Activated CD8-positive, alpha-beta memory T cell treated with anti-CD3 and anti-CD28 coated beads, Interleukin-2, amount 10 ng/mL, durations not matched to agents 7 days and 5 days (primary cell): ENCODE measurements around the gene SH3BP2. TPM values are rescaled to one million over a fixed set of nuclear protein-coding genes. Genes with fewer than 3 reads are reported as not detected.

ENCODE experiments used
- ATAC-seq: fragments of 150-1000 bp; cut with Tn5 transposase; one replicate; pipeline ENCODE4 v1.10.0; 2021; ENCODE audit warnings: moderate library complexity
- CTCF ChIA-PET: fragments of 350-600 bp; sonication (Branson Sonifier 250); formaldehyde crosslinking; loops from one replicate; lab custom pipeline; 2021; ENCODE audit warnings: antibody characterized with exemption; lab: Charles Lee
- DNase-seq: peaks from one replicate; pipeline ENCODE4 v3.0.0-alpha.2; 2020
- H3K27ac Mint-ChIP-seq: one replicate; pipeline ENCODE4 v1.8.0; 2021; ENCODE audit warnings: mild to moderate bottlenecking, mixed read lengths
- H3K27me3 Mint-ChIP-seq: one replicate; pipeline ENCODE4 v1.8.0; 2021; ENCODE audit warnings: mixed read lengths
- H3K36me3 Mint-ChIP-seq: one replicate; pipeline ENCODE4 v1.8.0; 2021; ENCODE audit warnings: mild to moderate bottlenecking, mixed read lengths
- H3K4me1 Mint-ChIP-seq: one replicate; pipeline ENCODE4 v1.8.0; 2021; ENCODE audit warnings: mixed read lengths
- H3K4me3 Mint-ChIP-seq: one replicate; pipeline ENCODE4 v1.8.0; 2021; ENCODE audit warnings: mild to moderate bottlenecking, moderate library complexity, mixed read lengths
- H3K9me3 Mint-ChIP-seq: one replicate; pipeline ENCODE4 v1.8.0; 2022; ENCODE audit warnings: low read depth, mixed read lengths
- total RNA-seq, 2 experiments: library from RNA; stranded (reverse); gene quantifications; one replicate each; pipeline ENCODE4 v1.2.3, GENCODE V29; 2021

The SH3BP2 gene
- total RNA-seq, 2 experiments from 2014 or later, result 88.0 to 105 TPM

DNA sequence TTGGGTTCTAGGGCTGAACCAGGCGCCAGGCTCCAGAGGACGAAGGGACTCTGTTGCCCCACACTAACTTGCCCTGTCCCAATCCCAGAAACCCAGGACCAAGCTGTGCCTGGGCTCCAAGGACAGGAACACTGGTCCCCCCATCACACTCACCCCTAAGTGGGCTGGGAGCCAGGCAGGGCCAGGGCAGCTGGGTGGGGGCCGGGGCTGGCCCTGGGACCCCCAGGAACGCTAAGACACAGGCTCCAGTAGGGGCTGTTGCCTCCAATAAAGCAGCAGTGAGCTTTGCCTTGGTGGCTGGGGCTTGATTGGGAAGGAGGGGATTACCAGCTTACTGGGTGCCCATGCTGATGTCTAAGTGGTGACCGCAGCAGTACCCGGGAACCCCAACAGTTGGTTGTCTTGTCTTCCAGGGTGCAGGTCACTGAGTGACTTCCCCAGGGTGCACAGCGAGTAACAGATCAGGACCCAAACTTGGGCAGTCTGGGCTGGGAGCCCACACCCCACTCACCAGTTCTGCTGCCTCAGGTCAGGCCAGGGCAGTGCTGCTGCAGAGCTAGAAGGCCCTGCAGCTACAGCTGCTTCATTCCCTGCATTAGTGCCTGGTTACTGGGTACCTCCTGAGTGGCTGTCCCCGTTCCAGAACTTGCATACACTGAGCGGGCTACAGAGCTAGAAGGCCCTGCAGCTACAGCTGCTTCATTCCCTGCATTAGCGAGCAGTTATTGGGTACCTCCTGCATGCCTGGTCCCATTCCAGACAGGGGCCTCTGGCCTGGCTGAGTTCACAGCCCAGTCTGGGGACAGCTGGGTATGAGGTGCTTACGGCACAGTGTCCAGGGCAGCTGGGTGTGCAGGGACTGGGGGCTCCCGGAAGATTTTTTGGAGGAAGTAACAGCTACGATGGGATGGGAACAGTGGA is 41.4 kb downstream of the SH3BP2 start:
- no peaks in the 10 kb centered on the region for H3K27me3 Mint-ChIP-seq
- no peaks in the 10 kb centered on the region for H3K9me3 Mint-ChIP-seq
- H3K4me1 Mint-ChIP-seq, result peaks cover 59% of the 10 kb centered on the region
- H3K27ac Mint-ChIP-seq, result peak overlapping the region; percentile 95
- DNase-seq (peak; percentile 48), ATAC-seq (peak; percentile 9)
- peaks cover 22% of the 10 kb centered on the region for H3K36me3 Mint-ChIP-seq
- CTCF ChIA-PET, result interaction anchor here (1.0 to 2.3 kb wide), 5 partner anchors 10 to 114 kb away, joined by 3 to 12 read pairs (median 7); partner anchors contain the start of gene ADD1
- H3K4me3 Mint-ChIP-seq, result no peak overlapping the region

- Mint-ChIP-seq H3K4me3 (no peak overlapping the region), H3K9me3 (peaks cover 3% of the 10 kb centered on the region), H3K36me3 (peaks cover 29% of the 10 kb centered on the region), H3K27ac (peak overlapping the region; percentile 95), H3K27me3 (no peaks in the 10 kb centered on the region), H3K4me1 (peaks cover 61% of the 10 kb centered on the region)
- CTCF ChIA-PET, result interaction anchor here (0.9 to 2.3 kb wide), 5 partner anchors 23 to 118 kb away, joined by 3 to 11 read pairs (median 4); no protein-coding TSS in a partner anchor
- ATAC-seq (no peak), DNase-seq (peak; percentile 40)
Observed at GRCh38 chr4:2835978-2836377, 43.1 kb downstream of the SH3BP2 start.

DNA sequence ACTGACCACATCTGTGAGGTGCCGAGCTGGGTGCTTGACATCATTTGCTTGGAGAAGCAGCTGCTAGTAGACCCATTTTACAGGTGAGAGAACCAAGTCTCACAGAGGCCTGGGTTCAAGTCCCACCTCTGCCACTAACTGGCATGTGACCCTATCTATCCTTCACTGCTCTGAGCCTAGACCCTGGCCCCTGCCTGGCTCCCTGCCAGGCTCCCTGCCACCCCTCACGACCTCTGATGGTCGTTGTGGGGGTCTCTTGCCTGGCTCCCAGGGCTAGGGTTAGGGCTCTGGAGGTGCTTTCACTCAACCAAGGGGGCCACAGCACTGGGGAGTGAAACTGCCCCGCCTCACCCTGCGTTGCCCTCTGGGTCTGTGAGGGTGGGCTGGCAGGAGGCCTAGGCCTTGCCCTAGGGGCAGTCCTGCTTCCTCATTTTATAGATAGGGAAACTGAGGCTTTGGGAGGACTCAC is 43.5 kb downstream of the SH3BP2 start:
- no peak for ATAC-seq
- Mint-ChIP-seq H3K27me3 (no peaks in the 10 kb centered on the region), H3K9me3 (peaks cover 3% of the 10 kb centered on the region), H3K4me1 (peaks cover 61% of the 10 kb centered on the region), H3K27ac (peak overlapping the region; percentile 95), H3K4me3 (no peak overlapping the region), H3K36me3 (peaks cover 30% of the 10 kb centered on the region)
- DNase-seq, result no peak
- CTCF ChIA-PET, result interaction anchor here (0.7 to 2.3 kb wide), 5 partner anchors 24 to 118 kb away, joined by 3 to 11 read pairs (median 4); no protein-coding TSS in a partner anchor

GRCh38 chr4:2837110-2837903 is 44.4 kb downstream of the SH3BP2 start:
- CTCF ChIA-PET, result interaction anchor here (0.7 kb wide), 1 partner anchor 74 kb away, joined by 3 read pairs; no protein-coding TSS in a partner anchor
- no peaks in the 10 kb centered on the region for H3K27me3 Mint-ChIP-seq
- ATAC-seq (peak; percentile 4), DNase-seq (peak; percentile 40)
- H3K4me3 Mint-ChIP-seq, result peak overlapping the region; percentile 71
- peak overlapping the region; percentile 95 for H3K27ac Mint-ChIP-seq
- peaks cover 65% of the 10 kb centered on the region for H3K4me1 Mint-ChIP-seq
- H3K9me3 Mint-ChIP-seq, result peaks cover 3% of the 10 kb centered on the region
- H3K36me3 Mint-ChIP-seq, result peaks cover 30% of the 10 kb centered on the region

- Mint-ChIP-seq H3K4me3 (peak overlapping the region; percentile 71), H3K27me3 (no peaks in the 10 kb centered on the region), H3K27ac (peak overlapping the region; percentile 95), H3K36me3 (peaks cover 28% of the 10 kb centered on the region), H3K4me1 (peaks cover 70% of the 10 kb centered on the region), H3K9me3 (peaks cover 3% of the 10 kb centered on the region)
- CTCF ChIA-PET, result interaction anchor here (2.0 kb wide), 1 partner anchor 20 kb away, joined by 10 read pairs; no protein-coding TSS in a partner anchor
- ATAC-seq, result peak; percentile 84
- DNase-seq, result peak; percentile 88
Observed at GRCh38 chr4:2837904-2838496, 45.1 kb downstream of the SH3BP2 start.

DNA sequence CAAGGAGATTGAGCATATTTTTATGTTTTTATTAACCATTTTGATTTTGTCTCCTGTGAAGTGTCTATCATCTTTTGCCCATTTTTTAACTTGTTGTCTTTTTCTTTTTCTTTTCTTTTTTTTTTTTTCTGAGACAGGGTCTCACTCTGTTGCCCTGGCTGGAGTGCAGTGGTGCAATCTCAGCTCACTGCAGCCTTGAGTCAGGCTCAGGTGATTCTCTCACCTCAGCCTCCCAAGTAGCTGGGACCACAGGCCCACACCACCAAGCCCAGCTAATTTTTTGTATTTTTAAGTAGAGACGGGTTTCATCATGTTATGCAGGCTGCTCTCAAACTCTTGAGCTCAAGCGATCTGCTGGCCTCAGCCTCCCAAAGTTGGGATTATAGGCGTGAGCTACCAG is 46.2 kb downstream of the SH3BP2 start:
- Mint-ChIP-seq H3K27ac (peak overlapping the region; percentile 95), H3K4me3 (peak overlapping the region; percentile 71), H3K27me3 (no peaks in the 10 kb centered on the region), H3K9me3 (peaks cover 3% of the 10 kb centered on the region), H3K4me1 (peaks cover 66% of the 10 kb centered on the region), H3K36me3 (peaks cover 28% of the 10 kb centered on the region)
- CTCF ChIA-PET, result interaction anchor here (1.2 to 2.0 kb wide), 3 partner anchors 12 to 21 kb away, joined by 3 to 10 read pairs (median 6); no protein-coding TSS in a partner anchor
- DNase-seq, result no peak
- ATAC-seq, result no peak

- CTCF ChIA-PET, result interaction anchor here (1.2 kb wide), 2 partner anchors 24 to 80 kb away, joined by 3 to 5 read pairs; no protein-coding TSS in a partner anchor
- ATAC-seq, result no peak
- Mint-ChIP-seq H3K36me3 (peaks cover 29% of the 10 kb centered on the region), H3K4me1 (peaks cover 54% of the 10 kb centered on the region), H3K27me3 (no peaks in the 10 kb centered on the region), H3K9me3 (peaks cover 3% of the 10 kb centered on the region), H3K4me3 (peak overlapping the region; percentile 91), H3K27ac (peak overlapping the region; percentile 80)
- peak; percentile 27 for DNase-seq
Observed at GRCh38 chr4:2842687-2843262, 49.9 kb downstream of the SH3BP2 start.

DNA sequence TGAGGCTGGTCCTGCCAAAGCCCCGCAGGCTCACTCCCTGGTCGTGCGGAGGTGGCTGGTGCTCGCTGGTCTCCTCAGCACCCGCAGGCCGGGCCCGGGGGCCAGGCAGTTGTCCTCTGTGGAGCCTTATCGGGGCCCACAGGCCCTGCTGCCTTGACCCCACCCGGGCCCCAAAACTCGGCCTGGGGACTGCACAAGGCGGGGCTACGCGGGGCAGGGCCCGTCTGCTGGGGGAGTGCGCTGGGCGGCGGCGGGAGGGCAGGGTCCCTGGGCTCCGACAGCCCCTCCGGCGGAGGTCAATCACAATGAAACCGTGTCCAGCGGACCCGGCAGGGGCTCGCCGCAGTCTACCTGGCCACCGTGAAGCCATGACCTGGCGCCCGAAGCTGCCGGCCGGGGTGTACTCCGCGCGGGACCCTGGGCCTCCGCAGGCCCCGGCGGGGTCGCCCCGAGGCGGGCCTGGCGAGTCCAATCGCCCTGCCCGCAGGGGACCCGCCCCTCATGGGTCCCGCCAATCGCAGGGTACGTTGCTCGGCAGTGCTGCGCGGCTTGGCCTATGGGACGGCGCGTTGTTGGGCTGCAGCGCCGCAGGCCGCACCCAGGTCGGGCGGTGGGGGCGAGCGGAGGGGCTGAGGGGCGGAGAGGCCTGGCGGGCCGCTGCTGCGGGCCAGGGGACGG is 50.5 kb downstream of the SH3BP2 start, which contains the start of gene ADD1:
Gene ADD1, plus strand, starts transcription at position 582 of the 678 bp plus-strand sequence. CDS start 32,072 bp downstream, outside the sequence.
- no peaks in the 10 kb centered on the region for H3K27me3 Mint-ChIP-seq
- peaks cover 51% of the 10 kb centered on the region for H3K4me1 Mint-ChIP-seq
- DNase-seq, result peak; percentile 94
- peak; percentile 95 for ATAC-seq
- CTCF ChIA-PET, result interaction anchor here (2.5 kb wide), 1 partner anchor 9 kb away, joined by 12 read pairs; no protein-coding TSS in a partner anchor
- H3K9me3 Mint-ChIP-seq, result peaks cover 3% of the 10 kb centered on the region
- peaks cover 24% of the 10 kb centered on the region for H3K36me3 Mint-ChIP-seq
- peak within 1 kb of the TSS; percentile 91 for H3K4me3 Mint-ChIP-seq
- peak within 1 kb of the TSS; percentile 92 for H3K27ac Mint-ChIP-seq

DNA sequence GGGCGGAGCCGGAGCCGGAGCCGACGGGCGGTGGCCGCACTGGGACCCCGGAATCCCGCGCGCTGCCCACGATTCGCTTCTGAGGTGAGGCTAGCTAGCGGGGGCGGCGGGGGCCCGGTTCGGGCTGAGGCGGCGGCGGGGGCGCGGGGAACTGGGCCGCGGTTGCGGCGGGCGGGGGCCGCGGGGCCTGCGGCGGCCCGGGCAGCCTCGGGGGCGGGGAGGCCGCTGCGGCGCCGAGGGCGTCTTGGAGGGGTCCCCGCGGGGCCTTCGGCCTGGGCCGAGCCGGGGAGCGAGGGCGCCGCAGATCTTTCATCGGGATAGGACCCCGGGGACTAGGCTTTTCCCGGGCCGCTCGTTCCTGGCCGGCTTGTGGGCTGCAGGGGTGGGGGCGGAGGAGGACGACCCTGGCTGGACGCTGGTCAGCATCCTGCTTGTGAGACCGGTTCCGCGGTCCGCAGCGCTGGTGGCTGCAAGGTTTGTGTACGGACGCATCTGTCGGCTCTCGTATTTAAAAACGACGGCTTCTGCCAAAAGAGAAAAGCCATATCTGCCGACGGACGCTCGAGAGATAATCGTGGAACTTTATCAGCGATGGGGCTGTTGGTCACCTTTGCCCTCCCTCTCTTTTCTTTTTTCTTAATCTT is 51.2 kb downstream of the SH3BP2 start:
- H3K27me3 Mint-ChIP-seq, result no peaks in the 10 kb centered on the region
- CTCF ChIA-PET, result interaction anchor here (1.4 to 2.5 kb wide), 2 partner anchors 9 to 31 kb away, joined by 6 to 12 read pairs; no protein-coding TSS in a partner anchor
- peak overlapping the region; percentile 91 for H3K4me3 Mint-ChIP-seq
- ATAC-seq (no peak), DNase-seq (peak; percentile 48)
- peaks cover 3% of the 10 kb centered on the region for H3K9me3 Mint-ChIP-seq
- peak overlapping the region; percentile 92 for H3K27ac Mint-ChIP-seq
- peaks cover 20% of the 10 kb centered on the region for H3K36me3 Mint-ChIP-seq
- peaks cover 46% of the 10 kb centered on the region for H3K4me1 Mint-ChIP-seq

- peak overlapping the region; percentile 3 for H3K27ac Mint-ChIP-seq
- no peak for ATAC-seq
- no peak for DNase-seq
- H3K36me3 Mint-ChIP-seq, result peaks cover 12% of the 10 kb centered on the region
- no peaks in the 10 kb centered on the region for H3K27me3 Mint-ChIP-seq
- no peaks in the 10 kb centered on the region for H3K9me3 Mint-ChIP-seq
- H3K4me3 Mint-ChIP-seq, result peak overlapping the region; percentile 91
- H3K4me1 Mint-ChIP-seq, result peaks cover 57% of the 10 kb centered on the region
- CTCF ChIA-PET, result interaction anchor here (2.0 kb wide), 1 partner anchor 82 kb away, joined by 7 read pairs; no protein-coding TSS in a partner anchor
Observed at GRCh38 chr4:2846172-2846571, 53.3 kb downstream of the SH3BP2 start.

DNA sequence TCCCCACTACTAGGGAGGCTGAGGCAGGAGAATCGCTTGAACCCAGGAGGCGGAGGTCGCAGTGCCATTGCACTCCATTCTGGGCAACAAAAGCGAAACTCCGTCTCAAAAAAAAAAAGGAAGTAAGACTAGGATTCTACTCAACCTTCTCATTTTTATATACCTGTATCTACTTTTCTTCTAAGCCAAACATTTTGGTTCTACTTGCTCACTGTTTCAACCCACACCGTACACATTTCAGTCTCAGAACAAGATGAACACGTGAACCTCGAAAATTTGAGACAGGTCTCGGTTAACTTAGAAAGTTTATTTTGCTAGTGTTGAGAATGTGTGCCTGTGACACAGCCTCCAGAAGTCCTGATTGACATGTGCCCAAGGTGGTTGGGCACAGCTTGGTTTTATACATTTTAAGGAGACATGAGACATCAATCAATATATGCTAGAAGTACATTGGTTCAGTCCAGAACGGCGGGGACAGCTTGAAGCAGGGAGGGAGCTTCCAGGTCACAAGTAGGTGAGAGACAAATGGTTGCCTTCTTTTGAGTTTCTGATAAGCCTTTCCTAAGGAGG is 54.5 kb downstream of the SH3BP2 start:
- H3K36me3 Mint-ChIP-seq, result peaks cover 10% of the 10 kb centered on the region
- H3K4me3 Mint-ChIP-seq, result no peak overlapping the region
- peak overlapping the region; percentile 2 for H3K27ac Mint-ChIP-seq
- H3K27me3 Mint-ChIP-seq, result no peaks in the 10 kb centered on the region
- no peaks in the 10 kb centered on the region for H3K9me3 Mint-ChIP-seq
- peaks cover 64% of the 10 kb centered on the region for H3K4me1 Mint-ChIP-seq
- no peak for ATAC-seq
- CTCF ChIA-PET, result no interaction called here
- DNase-seq, result peak; percentile 22
